Stimulated activated CD8-positive, alpha-beta memory T cell treated with anti-CD3 and anti-CD28 coated beads, Interleukin-4, amount 100 ng/mL, for 1 hour (primary cell): Measurements from ENCODE around the gene RPS18.

Experiments used
- DNase-seq, 2 donors: peaks; one replicate each; pipeline ENCODE4 v3.0.0-alpha.2; 2020; ENCODE audit warnings: low read depth in 2 of 2, low spot score in 1 of 2

RPS18 gene

DNA sequence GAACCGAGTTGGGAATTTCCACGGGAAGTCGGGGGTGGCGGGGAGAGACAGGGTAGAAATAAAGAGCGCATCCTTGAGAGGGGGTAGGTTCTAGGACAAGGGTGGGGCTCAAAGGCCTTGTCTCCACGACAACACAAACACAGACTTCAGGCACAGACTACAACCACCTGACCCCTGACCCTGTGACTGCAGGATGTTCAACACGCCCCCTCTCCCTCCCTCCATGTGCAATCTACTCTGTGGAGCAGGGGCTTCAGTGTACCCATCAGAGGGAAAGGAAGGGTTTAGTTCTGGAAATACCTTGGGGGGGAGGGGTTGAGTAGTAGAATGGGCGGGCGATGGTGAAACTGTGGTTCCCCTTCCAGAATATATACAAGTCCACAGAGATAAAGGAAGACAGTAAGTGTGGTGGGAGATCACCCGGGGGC lies 42.7 kb downstream of the RPS18 start:
- DNase-seq = no peak

DNA sequence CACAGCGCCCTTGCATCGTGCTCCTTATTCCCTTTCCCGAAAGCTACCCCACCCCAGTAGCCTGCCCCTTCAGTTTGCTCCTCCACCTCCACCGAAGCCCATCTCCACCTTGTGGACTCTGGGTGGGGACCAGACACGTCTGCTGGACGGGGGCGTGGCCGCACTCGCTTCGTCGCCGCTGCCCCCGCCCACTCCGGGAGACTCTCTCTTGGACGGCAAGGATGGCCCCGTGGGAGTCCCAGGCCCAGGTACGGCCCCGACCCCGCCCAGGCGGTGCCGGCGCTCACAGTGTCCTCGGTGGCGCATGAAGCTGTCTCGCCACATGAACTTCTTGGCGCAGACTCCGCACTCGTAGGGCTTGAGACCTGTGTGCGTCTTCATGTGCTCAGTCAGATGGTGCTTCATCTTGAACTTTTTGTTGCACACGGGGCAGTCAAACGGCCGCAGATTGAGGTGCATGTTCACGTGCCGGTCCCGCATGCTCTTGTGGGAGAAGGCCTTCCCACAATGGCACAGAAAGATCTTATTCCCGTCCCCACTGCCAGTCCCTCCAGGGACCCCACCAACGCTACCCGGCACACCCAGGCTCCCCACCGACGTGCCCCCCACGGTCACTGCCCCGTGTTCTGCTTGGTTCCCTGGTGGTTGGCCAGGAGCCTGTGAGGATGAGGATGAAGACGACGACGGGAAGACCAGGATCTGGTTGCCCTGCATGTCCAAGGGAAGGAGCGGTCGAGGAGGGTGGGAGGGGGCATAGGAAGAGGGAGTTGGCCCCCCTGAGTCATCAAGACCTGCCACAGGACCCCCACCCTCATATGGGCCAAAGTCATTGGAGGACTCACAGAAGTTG lies 43.3 kb downstream of the RPS18 start:
- DNase-seq = no peak

DNA sequence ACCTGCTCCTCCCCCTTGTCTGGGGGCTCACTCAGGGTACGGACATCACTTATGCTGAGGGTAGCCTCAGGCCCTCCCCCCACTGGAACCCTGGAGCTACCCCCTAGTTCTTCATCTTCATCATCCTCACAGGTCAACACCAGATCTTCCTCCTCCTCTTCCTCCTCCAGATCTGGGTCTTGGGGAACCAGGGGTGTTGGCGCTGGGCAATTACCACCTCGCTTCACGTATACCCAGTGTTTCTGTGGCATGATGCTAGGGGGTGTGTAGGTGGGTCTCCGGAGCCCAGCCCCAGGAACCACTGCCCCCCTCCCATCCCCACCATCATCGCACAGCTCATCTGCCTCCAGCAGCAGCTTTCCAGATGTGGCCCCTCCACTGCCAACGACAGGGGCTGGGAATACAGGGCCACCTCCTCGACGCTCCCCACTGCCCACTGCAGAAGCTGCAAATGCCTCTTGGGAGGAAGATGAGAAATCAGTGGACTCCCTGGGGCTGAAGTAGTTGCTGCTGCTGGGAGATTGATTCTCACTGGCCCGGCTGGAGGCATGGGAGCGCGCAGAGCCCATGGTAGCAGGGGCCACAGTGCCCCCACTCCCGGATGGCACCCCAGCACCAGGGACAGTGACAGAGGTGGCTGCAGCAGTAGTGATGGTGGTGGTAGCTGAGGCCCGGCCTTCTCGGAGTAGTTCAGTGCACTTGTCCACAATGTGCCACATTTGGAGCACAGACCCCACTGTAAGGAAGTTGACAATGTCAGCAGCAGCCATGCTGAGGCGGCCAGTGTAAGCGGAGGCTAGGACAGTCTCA lies 44.1 kb downstream of the RPS18 start:
- no peak for DNase-seq

DNA sequence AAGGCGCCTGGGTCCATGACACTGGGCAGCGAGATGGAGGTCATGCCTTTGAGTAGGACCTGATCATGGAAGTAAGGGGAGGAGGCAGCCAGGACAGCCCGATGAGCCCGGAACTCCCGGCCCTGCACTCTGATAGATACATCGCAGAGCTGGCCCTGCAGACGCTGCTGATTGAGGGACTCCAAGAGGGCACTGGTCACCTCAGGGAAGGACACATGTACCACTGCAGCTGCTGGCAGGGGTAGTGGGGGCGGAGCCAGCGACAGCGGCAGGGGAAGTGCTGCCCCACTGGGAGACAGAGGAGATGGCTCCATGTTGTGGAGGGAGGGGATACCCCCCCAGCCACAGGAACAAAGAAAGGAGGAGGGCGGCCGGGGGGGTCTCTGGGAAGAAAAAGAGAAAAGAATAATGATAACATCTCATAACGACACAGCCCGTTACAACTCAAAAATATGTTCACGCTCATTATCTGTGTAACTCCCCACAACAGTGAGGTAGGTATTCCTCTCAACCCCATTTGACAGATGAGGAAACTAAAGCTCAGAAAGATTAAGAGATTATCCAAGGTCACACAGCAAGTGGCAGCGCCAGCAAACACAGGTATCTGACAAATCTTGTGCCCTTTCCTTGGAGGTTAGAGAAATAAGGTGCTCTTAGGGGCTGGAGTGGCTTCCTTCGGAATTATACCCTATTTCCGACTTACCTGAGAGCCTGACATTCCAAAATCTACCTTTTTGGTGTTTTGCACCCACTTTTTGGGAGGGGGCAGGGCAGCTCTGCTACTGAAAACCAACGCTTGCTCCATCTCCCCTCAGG lies 44.9 kb downstream of the RPS18 start:
- DNase-seq = no peak

DNA sequence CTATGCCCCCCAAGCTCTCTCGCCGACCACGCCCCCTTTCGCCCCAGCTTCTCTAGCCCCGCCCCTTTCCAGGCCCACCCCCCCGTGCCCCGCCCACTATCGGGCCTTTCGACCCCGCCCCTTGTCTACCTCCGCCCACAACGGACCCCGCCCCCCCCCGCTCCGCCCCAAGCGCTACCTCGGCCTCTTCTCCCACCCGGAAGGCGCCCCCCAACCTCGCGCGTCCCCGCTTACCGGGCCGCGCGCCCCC lies 45.5 kb downstream of the RPS18 start:
- DNase-seq = peak in 1 of 2 donors; percentile 53

DNA sequence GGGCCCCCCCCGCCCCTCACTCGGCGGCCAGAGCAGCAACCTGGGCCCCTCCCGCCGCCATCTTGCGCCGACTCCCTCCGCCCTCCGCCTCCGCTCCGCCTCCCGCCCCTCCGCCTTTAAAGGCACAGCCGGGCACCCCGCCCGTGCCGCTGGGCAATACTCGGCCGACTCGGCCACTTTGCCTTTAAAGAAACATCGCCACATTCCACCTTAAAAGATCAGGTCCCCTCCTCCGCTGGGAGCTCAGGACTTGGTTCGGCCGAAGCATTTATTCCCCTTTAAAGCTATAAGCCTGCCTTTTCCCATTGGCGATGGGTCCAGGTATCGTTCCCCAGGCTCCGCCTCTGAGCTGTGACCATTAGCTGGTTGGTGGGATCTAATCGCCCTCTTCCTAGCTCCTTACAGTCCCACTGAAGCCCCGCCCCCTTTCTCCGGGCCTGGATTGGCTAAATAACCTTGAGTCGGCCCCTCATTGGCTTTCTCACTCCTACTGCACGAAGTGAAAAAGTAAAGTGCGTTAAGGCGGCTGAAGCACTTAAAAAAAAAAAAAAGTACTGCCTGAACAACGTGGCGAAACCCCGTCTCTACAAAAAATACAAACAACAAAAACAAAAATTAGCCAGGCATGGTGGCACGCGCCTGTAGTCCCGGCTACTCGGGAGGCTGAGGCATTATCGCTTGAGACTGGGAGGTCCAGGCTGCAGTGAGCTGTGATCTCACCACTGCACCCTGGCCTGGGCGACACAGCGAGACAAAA lies 46.0 kb downstream of the RPS18 start, which contains the start of gene ZBTB22:
Gene ZBTB22 (minus strand): TSS at position 76 of the 757 bp plus-strand sequence. CDS start 828 bp downstream, outside the sequence.
- peak; percentile 90 to 96 for DNase-seq

DNA sequence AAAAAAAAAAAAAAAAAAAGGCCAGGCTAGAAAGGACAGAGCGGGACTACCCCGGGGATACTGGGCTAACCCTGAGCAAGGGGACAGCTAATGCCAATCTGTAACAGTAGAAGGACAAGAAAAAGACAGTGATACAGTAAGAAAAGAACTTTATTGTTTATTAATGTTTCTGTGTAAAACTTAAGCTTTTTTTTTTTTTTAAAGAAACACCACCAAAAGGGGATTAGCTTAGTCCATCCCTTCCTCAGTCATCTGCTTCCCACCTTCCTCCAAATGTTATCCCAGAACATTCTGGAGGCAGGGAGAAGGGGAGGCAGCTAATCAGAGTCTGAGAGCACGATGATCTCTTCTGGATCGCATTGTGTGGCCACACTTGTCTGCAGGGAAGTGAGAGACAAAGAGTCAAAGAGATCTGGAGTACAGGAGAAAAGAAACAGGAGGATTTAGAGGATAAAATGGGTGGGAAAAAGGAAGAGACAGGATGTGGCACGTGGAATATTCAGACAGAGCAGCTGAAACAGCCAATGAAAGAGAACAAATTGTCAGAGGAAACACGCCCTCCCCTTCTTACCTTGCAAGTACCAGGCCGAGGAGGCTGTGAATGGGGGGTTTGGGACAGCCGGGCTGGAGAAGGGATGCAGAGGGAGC lies 46.7 kb downstream of the RPS18 start:
- no peak for DNase-seq

DNA sequence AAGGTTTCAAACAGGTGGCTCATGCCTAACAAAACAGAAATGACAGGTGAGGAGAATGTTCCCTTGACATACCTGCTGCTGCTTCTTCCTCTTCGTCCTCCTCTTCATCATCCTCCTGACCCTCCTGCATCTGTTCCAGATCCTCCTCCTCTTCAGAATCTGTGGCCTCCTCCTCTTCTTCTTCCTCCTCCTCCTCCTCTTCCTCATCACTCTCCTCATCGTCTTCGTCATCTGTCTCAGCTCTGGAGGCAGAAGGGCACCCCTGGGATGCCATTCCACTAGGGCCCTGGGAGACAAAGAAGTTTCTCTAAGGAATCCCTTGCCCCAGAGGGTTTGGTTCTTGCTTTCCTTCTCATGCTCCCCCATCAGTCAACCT lies 48.1 kb downstream of the RPS18 start:
- DNase-seq = no peak

DNA sequence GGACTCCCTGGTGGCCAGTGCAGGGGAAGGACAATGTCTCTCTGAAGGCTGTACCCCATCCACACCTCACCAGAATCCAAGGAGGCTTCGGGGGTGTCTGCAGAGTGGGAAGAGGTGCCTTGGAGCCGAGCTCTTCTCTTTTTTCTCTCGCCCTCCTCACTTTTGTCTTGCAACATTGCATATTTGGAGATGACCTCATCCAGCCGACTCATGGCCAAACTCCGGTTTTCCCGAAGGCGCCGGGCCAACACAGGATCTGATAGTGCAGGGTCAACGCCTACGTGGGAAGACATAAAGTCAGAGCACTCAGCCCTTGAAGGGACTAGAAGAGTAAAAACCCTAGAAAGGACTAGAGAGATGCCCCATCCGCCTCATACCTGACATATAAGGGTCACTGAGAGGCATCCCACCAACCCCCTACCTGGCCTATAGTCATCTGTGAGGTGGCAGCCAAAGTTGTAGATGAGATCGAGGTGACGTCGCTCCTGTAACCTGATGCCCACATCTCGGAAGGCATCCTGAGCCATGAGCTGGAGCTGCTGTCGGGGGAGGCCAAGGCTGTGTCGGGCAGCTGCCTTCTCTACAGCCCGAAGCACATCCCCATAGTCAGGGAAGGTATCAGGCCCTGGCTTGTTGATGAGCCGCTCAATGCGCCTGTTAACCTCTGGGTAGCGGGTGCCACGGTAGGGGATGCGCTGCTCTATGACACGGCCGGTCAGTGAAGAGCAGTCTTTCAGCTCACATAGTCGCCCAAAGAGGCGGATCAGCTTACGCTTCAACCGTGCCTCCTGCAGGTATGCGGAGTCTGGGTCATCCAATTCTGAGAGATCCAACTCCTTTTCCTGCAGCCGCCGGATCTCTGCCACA lies 48.7 kb downstream of the RPS18 start:
- DNase-seq = no peak

DNA sequence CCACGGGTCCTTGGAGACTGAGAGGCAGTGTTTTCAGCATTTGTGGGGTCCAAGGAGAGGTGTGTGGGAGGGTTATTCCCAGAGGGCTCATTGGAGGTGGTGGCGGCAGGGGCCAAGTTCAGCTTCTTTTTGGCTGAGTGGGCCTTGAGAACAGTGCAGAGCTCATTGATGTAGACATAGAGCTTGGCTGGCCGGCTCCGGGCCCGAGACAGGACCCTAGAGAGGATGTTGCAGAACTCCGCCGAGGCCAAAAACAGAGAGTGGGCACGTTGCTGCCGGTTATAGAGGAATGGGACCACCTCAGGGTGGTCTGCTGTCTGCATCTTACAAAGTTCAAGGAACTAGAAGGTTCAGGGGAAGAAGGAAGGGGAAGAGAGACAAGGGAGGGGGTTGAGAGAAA lies 49.4 kb downstream of the RPS18 start:
- DNase-seq = no peak

DNA sequence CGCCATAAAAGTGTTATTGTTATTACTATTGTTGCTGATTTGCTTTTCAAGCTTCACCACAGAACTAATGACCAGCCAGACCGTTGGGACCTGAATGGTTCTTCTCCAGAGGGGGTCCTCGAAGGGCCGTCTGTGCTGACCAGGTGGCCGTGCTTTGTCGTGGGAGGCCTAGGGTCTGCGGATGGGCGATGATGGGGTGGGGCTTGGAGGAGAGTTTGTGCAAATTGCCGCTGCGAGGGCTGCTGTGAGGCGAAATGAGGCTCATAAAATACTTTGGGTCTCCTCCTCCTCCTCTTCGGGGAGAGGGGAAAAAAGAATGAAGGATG lies 51.7 kb downstream of the RPS18 start:
- no peak for DNase-seq

DNA sequence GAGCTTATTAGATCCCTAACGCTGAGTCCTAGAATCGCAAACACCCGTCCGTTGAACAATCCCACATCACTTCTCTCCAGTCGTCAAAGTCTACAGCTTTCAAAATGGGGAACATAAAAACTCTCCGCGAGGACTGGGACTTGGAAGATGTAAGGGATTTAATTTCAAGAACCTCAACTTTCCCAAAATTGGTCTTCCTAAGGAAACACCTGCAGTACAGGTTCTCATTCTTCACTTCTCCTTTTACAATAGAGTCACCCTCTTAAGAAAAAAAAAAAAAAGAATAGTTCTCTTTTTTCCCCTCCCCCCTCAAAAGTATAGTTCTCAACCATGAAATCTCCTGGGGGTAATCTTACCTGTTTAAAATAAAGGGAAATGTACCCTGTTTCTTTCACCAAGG lies 52.2 kb downstream of the RPS18 start:
- no peak for DNase-seq
